ENCODE results near the gene LRRC66.

Gene LRRC66

GRCh38 chr4:52019936-52020657 is at the start of gene LRRC66:
TSS of gene LRRC66 (minus strand) at chr4:52020363. CDS start at chr4:52017613, 2,750 bp downstream.
- peak; percentile 35 for DNase-seq

- DNase-seq = no peak
Observed at GRCh38 chr4:52069571-52069970, 49.4 kb upstream of the LRRC66 start.

DNA sequence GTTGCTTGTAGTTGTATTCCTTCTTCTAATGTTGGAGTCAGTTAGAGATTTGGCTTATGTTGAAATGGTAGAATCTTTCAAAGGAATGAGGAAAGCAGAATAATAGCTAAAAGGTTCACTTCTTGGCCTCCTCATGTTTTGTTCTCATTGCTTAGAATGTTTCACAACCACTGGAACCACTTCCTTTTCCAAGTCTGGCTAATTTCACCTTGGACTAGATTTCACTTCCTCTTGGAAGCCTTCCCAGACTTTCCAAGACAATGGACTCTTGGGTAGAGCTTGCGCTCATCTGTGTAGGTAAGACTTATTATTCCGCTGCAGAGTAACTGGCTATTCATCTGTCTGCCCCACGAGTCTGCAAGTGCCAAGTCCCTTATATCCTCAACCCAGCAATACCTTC is 39.2 kb upstream of the LRRC66 start:
- peak; percentile 89 for DNase-seq

GRCh38 chr4:52058275-52058674 is 38.1 kb upstream of the LRRC66 start:
- no peak for DNase-seq

- DNase-seq = peak; percentile 56
Observed at GRCh38 chr4:52057196-52057595, 37.0 kb upstream of the LRRC66 start.

- DNase-seq = no peak
Observed at GRCh38 chr4:52054254-52054653, 34.1 kb upstream of the LRRC66 start.

- DNase-seq = peak; percentile 49
Observed at GRCh38 chr4:52052475-52052780, 32.3 kb upstream of the LRRC66 start.

DNA sequence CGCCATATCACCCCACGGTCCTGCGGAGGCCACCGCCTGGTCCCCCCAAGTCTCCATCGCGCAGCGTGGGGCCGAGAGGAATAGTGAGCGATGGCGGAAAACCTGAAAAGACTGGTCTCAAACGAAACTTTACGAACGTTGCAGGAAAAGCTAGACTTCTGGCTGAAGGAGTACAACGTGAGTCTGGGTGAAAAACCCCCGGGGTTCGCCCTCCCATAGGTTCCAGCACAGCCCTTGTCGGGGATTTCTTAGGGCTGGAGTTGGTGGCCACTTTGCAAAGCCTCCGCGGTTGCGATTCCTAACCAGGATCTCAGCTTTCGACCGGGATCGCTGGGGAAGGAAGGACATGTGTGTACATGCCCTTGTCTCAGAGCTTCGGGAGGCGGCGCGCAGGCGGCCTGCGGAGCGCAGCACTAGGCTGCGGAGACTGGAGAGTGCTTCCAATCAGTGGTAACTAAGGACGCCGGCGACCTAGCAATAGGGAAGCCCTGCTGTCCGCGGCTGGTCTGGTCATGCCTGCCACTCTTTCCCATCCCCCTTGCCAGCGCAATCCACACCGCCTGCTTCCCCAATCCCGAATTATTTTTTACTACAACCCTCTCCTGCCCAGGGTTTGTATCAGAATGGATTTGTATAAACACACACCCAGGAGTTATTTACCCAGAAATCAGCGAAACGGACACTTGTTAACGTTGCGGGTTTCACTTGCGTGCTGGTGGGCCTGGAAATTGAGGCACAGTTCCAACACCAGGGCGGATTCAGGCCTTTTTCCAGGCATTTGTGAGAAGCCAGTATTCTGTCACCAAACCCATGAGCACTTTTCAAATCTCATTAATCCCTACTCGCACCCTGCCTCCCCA is 31.7 kb upstream of the LRRC66 start:
- DNase-seq = peak; percentile 41

DNA sequence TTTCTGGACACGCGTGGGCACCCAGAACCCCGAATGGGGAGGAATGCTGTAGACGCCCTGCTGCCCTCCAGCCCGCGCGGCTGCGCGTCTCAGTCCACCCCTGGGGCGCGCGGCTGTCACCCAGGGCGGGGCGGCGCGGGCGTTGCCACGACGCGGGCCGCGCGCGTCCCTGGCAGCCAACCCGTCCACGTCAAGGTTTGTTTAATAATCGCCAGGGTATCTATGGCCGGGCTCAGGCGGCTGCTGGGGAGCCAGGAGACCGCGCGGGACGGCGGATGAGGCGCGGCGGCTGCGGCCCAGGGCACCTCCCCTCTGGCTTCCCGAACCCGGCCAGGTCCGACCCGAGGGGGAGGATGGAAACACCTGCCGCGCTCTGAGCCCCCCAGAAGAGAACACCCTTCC is 31.1 kb upstream of the LRRC66 start, which contains the start of gene SPATA18:
TSS of gene SPATA18 (plus strand) at position 92 of the 402 bp plus-strand sequence. CDS start 401 bp downstream, outside the sequence.
- no peak for DNase-seq

DNA sequence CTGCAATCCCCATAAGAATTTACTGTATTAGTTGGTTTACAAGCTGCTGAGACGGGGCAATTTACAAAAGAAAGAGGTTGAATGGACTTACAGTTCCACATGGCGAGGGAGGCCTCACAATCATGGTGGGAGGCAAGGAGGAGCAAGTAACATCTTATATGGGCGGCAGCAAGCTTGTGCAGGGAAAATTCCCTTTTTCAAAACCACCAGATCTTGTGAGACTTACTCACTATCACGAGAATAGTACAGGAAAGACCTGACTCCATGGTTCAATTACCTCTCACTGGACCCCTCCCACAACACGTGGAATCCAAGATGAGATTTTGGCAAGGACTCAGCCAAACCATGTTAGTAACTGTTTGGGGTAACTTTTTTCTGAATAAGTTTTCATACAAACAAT is 29.1 kb upstream of the LRRC66 start:
- DNase-seq = no peak

GRCh38 chr4:52045028-52045427 is 24.9 kb upstream of the LRRC66 start:
- no peak for DNase-seq

GRCh38 chr4:52038103-52038912 is 18.1 kb upstream of the LRRC66 start, which contains the start of gene SGCB:
TSS of gene SGCB (minus strand) at chr4:52038299. CDS start at chr4:52038259, 40 bp downstream.
- no peak for DNase-seq

- DNase-seq = no peak
Observed at GRCh38 chr4:52037689-52038102, 17.5 kb upstream of the LRRC66 start.

DNA sequence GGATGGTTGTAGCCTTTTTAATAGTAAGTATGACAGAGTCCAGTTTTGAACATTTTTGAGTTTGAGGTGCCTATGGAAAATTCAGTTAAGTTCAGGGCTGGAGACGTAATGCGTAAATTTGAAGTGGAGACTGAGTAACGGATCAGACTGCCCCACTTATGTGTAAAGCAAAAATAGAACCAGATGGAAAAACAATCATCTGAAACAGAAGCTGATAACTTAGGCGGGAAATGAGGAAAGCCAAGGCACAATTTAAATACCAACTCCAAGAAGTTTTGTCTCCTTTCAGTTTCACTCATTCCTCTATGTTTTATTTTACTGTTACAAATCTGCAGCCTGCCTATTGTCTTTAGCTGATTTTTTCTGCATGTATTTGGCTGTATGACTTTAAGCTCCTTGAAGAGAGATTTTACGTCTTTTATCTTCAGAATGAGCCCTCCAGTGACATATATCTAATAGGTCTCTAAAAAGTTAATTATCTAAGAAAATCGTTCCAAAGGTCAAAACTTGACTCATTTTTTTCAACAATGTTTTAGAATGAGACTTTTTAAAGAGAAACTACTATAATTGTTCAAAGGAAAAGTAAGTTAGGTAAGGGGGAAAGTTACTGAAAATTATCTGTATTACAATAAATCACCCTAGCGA is 16.8 kb upstream of the LRRC66 start:
- DNase-seq = no peak

- DNase-seq = no peak
Observed at GRCh38 chr4:52035190-52035589, 15.0 kb upstream of the LRRC66 start.

DNA sequence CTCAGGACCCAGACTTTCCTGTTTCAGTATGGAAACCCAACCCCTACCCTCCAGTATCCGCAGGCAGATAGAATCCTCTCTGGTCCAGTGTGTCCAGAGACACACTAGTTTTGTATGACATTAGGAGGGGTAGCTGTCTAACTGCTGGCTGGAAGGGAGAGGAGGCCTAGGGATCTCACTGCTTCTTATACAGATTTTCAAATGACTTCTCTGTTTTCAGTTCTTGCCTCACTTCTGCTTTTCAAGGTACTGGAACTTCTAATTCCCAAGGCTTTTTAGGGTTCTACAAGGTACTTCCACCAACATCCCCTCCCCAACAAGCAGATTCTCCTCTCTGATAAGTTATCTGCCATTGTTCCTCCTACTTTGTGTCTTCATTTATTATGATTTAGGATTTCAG is 11.8 kb upstream of the LRRC66 start:
- peak; percentile 48 for DNase-seq

DNA sequence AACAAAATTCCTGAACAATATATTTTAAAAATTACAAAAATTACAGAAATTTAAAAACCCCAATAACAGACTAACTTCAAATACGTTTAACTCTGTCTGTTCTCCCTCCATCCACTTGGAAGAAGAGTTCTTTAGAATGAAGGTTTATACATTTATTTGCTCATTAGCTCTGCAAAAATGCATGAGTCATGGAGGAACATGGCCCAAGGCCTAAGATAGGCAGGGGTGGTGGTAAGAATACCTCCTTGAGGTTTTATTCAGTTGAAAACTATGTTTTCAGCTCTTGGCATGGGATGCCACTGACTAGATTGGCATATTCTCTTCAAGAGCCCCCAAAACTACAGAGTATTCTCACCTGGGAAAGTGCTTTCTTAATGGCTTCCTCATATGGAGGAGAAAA is 8.8 kb upstream of the LRRC66 start:
- DNase-seq = no peak

- no peak for DNase-seq
Observed at GRCh38 chr4:52017814-52018213, 2.3 kb downstream of the LRRC66 start.

DNA sequence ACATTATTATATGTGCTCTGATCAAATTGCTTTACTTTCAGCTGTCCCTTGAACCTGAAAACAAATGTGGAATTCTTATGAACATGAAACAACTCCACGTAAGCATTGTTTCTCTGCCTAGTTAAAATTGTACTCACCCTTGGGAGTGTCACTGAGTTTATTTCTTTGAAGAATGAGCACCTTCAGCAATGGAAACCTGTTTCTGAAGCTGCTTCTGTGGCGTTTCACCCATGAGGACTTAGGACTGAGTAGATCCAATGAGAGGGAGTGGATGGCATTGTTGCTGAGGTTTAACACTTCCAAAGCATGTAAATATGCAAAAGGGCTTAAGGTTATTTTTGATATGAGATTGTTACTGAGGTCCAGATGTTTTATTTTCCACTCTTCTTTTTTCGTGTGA is 3.2 kb downstream of the LRRC66 start:
- no peak for DNase-seq

- peak; percentile 49 for DNase-seq
Observed at GRCh38 chr4:52015366-52015765, 4.8 kb downstream of the LRRC66 start.

DNA sequence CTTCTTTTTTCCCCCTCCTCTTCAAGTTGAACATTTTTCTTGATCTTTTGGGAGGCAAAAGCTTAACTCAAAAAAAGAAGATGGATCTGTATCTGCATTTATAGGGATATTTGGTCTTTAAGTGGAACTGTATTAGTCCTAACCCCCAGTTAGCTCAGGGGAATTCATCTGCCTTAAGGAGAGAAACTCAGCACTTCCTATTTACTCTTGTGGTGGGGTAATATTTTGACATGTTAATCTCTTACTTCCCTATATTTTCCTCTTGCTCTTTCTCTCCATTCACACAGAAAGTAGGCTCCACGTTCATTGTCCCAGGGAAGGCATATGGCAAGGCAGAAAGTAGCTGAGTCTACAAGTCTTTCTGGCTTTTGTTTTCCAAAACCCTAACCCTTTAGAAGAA is 5.3 kb downstream of the LRRC66 start:
- peak; percentile 85 for DNase-seq

DNA sequence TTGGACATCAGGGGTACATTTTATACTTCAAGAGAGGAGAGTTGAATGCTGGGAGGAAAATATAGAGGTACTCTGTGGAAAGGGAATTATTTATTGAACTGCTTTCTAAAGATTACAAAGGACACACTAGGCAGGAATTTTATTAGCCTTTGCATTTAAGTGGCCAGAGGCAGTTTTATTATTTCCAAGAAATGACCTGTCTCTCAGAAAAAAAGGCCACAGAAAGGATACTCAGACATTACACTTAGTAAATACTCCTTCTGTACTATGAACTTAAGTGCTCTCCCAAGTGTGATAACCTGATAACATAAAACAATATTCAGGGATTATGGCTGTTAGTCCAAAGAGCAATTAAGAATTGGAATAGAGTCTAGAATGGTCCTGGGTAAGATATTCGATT is 7.5 kb downstream of the LRRC66 start:
- DNase-seq = no peak

GRCh38 chr4:52010986-52011385 is 9.2 kb downstream of the LRRC66 start:
- DNase-seq = no peak
